ENCODE results near the gene HTRA2. TPM values are rescaled to one million over a fixed set of nuclear protein-coding genes. Genes with fewer than 3 reads are reported as not detected.

The HTRA2 gene
- total and polyA plus RNA-seq, 12 donors = 21.2 to 41.0 (median 25.6) TPM

DNA sequence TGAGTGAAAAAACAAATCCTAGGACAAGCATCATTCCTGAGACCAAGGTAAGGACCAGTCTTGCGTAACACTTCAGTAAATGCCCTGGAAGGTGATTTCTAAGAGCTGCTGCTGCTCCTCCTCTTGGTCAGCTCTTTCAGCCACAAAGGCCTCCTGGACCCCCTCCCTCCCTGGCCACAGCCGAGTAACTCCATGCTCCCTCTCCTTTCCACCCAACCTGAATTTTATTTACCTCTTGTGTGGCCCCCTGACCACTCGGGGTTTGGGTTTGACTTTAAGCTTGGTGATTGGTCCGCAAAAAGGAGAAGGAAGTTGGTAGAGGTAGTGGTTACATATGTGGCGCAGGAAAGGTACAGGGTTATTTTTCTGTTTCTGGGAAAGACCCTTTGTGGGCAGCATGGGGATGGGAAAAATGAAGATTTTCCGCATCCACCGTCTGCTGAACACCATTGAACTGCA is 9.2 kb downstream of the HTRA2 start:
- H3K36me3 ChIP-seq = peaks cover 0 to 15% (median 0%) of the 10 kb centered on the region in 9 donors
- H3K27me3 ChIP-seq = no peaks in the 10 kb centered on the region
- no peak for DNase-seq
- no peak overlapping the region for H3K4me3 ChIP-seq
- WGBS, 2 donors = 80 to 85% methylated on average over 7 of the region's 7 CpGs
- intact Hi-C loops (cut with DNase I) = no loop called here
- no peaks in the 10 kb centered on the region for H3K9me3 ChIP-seq
- peak overlapping the region in 1 of 10 donors; percentile 86 for H3K27ac ChIP-seq
- H3K4me1 ChIP-seq = peaks cover 0 to 21% (median 7%) of the 10 kb centered on the region in 9 donors
- TF ChIP-seq, protein P1, sequence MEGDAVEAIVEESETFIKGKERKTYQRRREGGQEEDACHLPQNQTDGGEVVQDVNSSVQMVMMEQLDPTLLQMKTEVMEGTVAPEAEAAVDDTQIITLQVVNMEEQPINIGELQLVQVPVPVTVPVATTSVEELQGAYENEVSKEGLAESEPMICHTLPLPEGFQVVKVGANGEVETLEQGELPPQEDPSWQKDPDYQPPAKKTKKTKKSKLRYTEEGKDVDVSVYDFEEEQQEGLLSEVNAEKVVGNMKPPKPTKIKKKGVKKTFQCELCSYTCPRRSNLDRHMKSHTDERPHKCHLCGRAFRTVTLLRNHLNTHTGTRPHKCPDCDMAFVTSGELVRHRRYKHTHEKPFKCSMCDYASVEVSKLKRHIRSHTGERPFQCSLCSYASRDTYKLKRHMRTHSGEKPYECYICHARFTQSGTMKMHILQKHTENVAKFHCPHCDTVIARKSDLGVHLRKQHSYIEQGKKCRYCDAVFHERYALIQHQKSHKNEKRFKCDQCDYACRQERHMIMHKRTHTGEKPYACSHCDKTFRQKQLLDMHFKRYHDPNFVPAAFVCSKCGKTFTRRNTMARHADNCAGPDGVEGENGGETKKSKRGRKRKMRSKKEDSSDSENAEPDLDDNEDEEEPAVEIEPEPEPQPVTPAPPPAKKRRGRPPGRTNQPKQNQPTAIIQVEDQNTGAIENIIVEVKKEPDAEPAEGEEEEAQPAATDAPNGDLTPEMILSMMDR (IDR thresholded peaks at IDR 0.05) = no peak
- no peak for ATAC-seq

DNA sequence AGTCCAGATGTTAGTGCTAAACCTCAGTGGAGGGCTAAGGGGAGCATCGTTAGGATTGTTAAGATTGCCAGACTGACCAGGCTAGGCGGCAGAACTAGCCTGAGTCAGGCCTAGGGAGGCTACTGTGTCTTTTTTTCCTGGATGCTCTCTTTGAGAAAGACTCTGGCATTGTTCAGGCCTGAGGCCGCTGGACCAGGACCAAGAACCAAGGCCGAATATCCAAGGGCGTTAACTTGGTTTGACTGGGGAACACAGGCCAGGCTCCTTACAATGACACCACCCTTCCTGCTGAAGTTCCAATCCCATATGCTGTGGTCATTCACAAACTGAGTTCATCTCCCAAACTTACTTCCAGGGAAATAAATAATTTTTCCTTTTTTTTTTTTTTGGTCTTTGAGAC is 10.6 kb downstream of the HTRA2 start:
- DNase-seq (peak; percentile 66 to 73), ATAC-seq (peak; percentile 71 to 95 (median 89))
- Histone ChIP-seq H3K36me3 (peaks cover 0 to 4% (median 0%) of the 10 kb centered on the region in 9 donors), H3K9me3 (no peaks in the 10 kb centered on the region), H3K27ac (peak overlapping the region; percentile 26 to 86 (median 70)), H3K4me1 (peaks cover 0 to 21% (median 7%) of the 10 kb centered on the region in 9 donors), H3K27me3 (no peaks in the 10 kb centered on the region), H3K4me3 (no peak overlapping the region)
- TF ChIP-seq, protein P1 (IDR thresholded peaks at IDR 0.05) = no peak
- intact Hi-C loops (cut with DNase I) = no loop called here
- 45 to 54% methylated on average over 5 of the region's 5 CpGs for WGBS, 2 donors

- WGBS, 2 donors = 55 to 72% methylated on average over 1 of the region's 1 CpG
- Histone ChIP-seq H3K9me3 (no peaks in the 10 kb centered on the region), H3K27ac (no peak overlapping the region), H3K4me3 (no peak overlapping the region), H3K27me3 (peaks cover 0 to 1% (median 0%) of the 10 kb centered on the region in 7 donors), H3K4me1 (peaks cover 0 to 22% (median 7%) of the 10 kb centered on the region in 9 donors), H3K36me3 (no peaks in the 10 kb centered on the region)
- TF ChIP-seq, protein P1 (IDR thresholded peaks at IDR 0.05) = no peak
- intact Hi-C loops (cut with DNase I) = no loop called here
- DNase-seq = no peak
- peak in 2 of 8 donors; percentile 35 to 54 for ATAC-seq
These were observed 13.2 kb downstream of the HTRA2 start for GRCh38 chr2:74542978-74543377.

GRCh38 chr2:74544634-74545033 is 14.9 kb downstream of the HTRA2 start:
- TF ChIP-seq, protein P1 (IDR thresholded peaks at IDR 0.05) = no peak
- no peak for DNase-seq
- intact Hi-C loops (cut with DNase I) = loop anchor here in 1 of 10 donors (5.0 kb wide), 1 partner anchor 43 kb away; no protein-coding TSS in a partner anchor
- H3K27ac ChIP-seq = no peak overlapping the region
- no peaks in the 10 kb centered on the region for H3K36me3 ChIP-seq
- H3K9me3 ChIP-seq = no peaks in the 10 kb centered on the region
- WGBS, 2 donors = 88 to 90% methylated on average over 3 of the region's 3 CpGs
- H3K4me1 ChIP-seq = peaks cover 7 to 35% (median 15%) of the 10 kb centered on the region in 9 donors
- H3K4me3 ChIP-seq = no peak overlapping the region
- no peak for ATAC-seq
- H3K27me3 ChIP-seq = peaks cover 0 to 16% (median 0%) of the 10 kb centered on the region in 7 donors
